ENCODE results near the gene PIGU.

PIGU gene

DNA sequence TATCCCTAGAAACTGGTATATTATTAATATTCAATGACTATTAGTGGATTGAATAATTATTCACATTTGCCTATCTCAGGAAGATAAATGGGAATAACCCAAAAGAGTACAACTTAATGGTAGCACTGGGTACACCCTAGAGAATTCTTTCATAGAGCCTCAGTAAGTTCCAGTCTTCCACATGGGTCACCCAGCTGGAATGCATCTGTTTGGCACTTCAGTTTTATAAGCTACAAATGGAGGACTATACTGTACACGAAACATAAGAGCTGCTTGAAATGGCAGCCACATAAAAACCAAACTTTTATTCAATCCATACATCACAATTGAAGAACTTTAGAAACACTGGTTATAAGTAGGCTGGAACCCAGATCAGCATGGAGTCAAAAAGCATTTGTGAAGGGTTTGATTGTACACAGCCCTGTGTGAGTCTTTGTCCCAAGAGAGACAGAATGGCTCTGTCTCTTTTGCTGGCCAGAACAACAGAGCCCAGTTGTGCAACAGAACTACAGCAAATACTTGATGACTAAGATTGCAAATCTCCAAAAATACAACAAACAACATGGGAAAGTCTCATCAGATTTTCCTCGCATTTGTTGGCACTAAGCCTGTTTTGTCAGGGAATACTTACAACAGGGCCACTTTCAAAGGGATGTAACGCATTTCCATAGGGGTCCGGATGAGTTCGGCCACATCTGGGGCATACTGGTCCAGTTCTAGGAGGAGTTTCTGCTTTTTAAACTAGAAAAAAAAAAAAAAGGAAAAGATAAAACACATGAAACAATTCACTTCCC is 39.5 kb downstream of the PIGU start:
- H3K9me3 ChIP-seq (ENCODE audit: low read length): no peaks in the 10 kb centered on the region
- no peaks in the 10 kb centered on the region for H3K4me1 ChIP-seq (ENCODE audit: insufficient read depth, low read length)
- no peak overlapping the region for H3K4me3 ChIP-seq (ENCODE audit: low read length)
- H2AFZ ChIP-seq (ENCODE audit: low read depth, low read length): no peak overlapping the region
- peaks cover 50% of the 10 kb centered on the region for H3K36me3 ChIP-seq (ENCODE audit: insufficient read depth, low read length)
- no peaks in the 10 kb centered on the region for H3K27me3 ChIP-seq (ENCODE audit: insufficient read depth, low read length)

DNA sequence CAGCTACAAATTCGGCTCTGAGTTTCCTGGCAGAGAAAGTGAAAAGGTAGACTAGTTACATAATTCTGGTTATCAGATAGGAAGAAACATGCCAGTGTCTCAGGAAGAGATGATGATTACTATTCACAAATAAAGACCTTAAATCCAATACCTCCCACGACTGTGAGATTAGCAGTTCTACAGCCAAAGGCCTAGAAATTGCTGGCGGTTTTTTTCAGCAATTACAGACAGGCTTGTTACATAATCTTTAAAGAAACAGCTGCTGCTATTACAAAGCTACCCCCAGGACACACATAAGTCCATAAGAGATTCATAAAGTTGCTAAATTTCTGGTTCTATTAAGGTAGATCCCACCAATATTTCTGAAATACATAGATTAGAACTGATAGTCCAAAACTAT is 40.2 kb downstream of the PIGU start:
- Histone ChIP-seq H3K36me3 (ENCODE audit: insufficient read depth, low read length) (peaks cover 50% of the 10 kb centered on the region), H3K4me1 (ENCODE audit: insufficient read depth, low read length) (no peaks in the 10 kb centered on the region), H2AFZ (ENCODE audit: low read depth, low read length) (no peak overlapping the region), H3K27me3 (ENCODE audit: insufficient read depth, low read length) (no peaks in the 10 kb centered on the region), H3K9me3 (ENCODE audit: low read length) (no peaks in the 10 kb centered on the region), H3K4me3 (ENCODE audit: low read length) (no peak overlapping the region)

DNA sequence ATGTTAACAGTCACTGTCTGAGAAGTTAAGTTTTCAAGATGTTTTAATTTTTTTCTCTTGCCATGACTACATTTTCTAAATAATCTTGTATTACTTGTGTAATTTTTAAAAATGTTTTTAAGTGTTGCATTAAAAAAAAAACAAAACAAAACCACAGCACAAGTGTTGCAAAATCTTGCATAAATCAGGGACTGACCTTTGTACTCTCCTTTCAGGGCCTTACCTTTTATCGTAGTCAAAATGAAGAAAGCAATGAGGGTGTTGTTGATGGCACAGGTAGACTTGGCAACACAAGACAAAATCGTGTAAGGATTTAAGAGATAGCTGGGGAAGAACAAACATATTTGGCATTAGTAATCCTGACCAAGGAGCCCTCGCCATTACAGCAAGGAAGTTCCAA is 42.5 kb downstream of the PIGU start:
- H3K27me3 ChIP-seq (ENCODE audit: insufficient read depth, low read length): no peaks in the 10 kb centered on the region
- H2AFZ ChIP-seq (ENCODE audit: low read depth, low read length): no peak overlapping the region
- H3K4me3 ChIP-seq (ENCODE audit: low read length): no peak overlapping the region
- H3K4me1 ChIP-seq (ENCODE audit: insufficient read depth, low read length): no peaks in the 10 kb centered on the region
- peaks cover 60% of the 10 kb centered on the region for H3K36me3 ChIP-seq (ENCODE audit: insufficient read depth, low read length)
- no peaks in the 10 kb centered on the region for H3K9me3 ChIP-seq (ENCODE audit: low read length)

DNA sequence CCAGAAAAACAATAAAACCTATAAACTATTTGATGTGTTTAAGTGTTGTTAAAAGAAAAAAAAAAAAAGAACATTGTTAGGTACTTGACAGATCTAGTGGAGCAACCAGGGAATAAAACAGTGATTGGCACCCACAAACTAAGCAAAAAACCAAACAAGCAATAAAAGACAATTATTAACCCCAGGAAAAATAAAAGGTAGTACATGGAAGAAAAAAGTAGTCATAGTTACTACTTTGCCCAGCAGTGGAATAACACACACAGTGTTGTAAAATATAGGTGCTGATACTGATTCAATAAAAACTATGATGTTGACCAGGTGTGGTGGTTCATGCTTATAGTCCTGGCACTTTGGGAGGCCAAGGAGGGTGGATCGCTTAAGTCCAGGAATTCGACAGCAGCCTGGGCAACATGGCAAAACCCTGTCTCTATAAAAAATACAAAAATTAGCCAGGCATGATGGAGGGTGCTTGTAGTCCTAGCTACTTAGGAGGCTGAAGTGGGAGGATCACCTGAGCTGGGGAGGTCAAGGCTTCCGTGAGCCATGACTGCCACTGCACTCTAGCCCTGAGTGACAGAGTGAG is 43.9 kb downstream of the PIGU start:
- Histone ChIP-seq H3K27me3 (ENCODE audit: insufficient read depth, low read length) (no peaks in the 10 kb centered on the region), H3K4me1 (ENCODE audit: insufficient read depth, low read length) (no peaks in the 10 kb centered on the region), H2AFZ (ENCODE audit: low read depth, low read length) (no peak overlapping the region), H3K4me3 (ENCODE audit: low read length) (no peak overlapping the region), H3K36me3 (ENCODE audit: insufficient read depth, low read length) (peaks cover 51% of the 10 kb centered on the region), H3K9me3 (ENCODE audit: low read length) (no peaks in the 10 kb centered on the region)

DNA sequence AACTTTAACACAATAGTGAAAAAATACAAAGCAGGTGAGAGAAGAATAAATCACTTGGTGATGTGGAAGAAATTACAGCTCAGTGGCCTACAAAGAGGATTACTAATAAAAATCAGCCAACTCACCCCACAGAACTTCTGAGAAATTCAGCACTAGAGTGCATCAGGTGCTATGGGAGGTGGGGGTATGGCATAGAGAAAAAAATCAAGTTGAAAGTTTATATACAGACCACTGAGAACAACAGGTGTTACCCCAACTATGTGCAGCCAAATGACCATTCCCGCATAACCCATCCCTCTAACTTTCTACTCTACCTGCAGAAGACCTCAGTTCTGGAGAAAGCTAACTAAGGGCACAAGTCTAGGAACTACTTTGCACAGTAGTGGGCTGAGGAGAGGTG is 47.0 kb downstream of the PIGU start:
- Histone ChIP-seq H2AFZ (ENCODE audit: low read depth, low read length) (no peak overlapping the region), H3K36me3 (ENCODE audit: insufficient read depth, low read length) (peaks cover 31% of the 10 kb centered on the region), H3K9me3 (ENCODE audit: low read length) (no peaks in the 10 kb centered on the region), H3K4me1 (ENCODE audit: insufficient read depth, low read length) (peaks cover 3% of the 10 kb centered on the region), H3K4me3 (ENCODE audit: low read length) (no peak overlapping the region), H3K27me3 (ENCODE audit: insufficient read depth, low read length) (no peaks in the 10 kb centered on the region)

DNA sequence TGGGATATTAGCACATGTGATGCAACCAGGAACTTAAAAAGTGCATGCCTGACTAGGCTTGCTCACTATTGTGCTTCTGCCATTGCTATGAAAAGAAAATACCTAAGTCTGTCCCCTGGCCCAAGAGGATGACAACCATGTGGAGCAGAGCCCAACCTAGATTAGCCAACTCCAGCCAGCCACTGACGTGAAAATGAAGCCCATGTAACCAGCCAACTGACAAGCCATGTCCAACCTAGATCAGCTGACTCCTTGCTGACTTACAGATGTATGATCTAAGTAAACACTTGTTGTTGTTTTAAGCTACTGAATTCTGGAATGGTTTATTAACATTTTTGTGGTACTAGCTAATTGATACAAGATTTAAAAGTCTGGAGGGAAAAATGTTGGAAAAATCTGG is 47.5 kb downstream of the PIGU start:
- Histone ChIP-seq H3K36me3 (ENCODE audit: insufficient read depth, low read length) (peaks cover 25% of the 10 kb centered on the region), H3K9me3 (ENCODE audit: low read length) (no peaks in the 10 kb centered on the region), H2AFZ (ENCODE audit: low read depth, low read length) (no peak overlapping the region), H3K4me1 (ENCODE audit: insufficient read depth, low read length) (peaks cover 8% of the 10 kb centered on the region), H3K27me3 (ENCODE audit: insufficient read depth, low read length) (no peaks in the 10 kb centered on the region), H3K4me3 (ENCODE audit: low read length) (no peak overlapping the region)

DNA sequence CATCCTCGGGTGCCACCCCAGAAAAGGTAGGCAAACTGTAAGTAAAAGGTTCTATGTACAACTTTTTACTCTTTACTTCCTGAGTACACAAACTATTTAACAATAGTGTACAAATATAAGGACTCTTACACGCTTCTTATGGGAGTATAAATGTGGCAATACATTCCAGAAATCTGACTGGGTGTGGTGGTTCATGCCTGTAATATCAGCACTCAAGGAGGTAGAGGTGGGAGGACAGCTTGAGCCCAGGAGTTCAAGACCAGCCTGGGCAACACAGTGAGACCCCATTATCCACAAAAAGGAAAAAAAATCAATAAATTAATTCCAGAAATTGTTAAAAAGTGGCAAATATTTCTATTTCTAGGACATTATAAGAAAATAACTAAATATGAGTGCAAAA is 48.9 kb downstream of the PIGU start:
- H3K4me1 ChIP-seq (ENCODE audit: insufficient read depth, low read length): peaks cover 16% of the 10 kb centered on the region
- H3K4me3 ChIP-seq (ENCODE audit: low read length): no peak overlapping the region
- no peaks in the 10 kb centered on the region for H3K27me3 ChIP-seq (ENCODE audit: insufficient read depth, low read length)
- H3K36me3 ChIP-seq (ENCODE audit: insufficient read depth, low read length): peaks cover 18% of the 10 kb centered on the region
- no peaks in the 10 kb centered on the region for H3K9me3 ChIP-seq (ENCODE audit: low read length)
- H2AFZ ChIP-seq (ENCODE audit: low read depth, low read length): no peak overlapping the region

DNA sequence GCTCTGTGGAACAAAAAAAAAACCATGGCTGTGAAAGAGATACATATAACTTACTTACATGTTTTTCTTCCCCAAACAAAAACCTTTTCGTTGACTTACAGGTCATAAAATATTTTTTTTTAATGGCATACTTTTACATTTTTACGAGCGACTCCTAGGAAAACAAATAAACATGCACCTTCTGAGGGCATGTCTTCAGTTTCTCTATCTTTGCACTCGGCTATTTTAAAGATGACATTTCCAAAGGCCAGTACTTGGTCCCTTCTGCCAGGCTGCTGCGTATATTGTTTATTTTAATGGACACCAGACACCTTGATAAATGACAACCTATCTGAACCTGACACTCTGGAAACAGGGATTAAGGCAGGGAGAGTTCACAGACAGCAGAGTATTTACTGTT is 49.4 kb downstream of the PIGU start:
- H3K4me1 ChIP-seq (ENCODE audit: insufficient read depth, low read length): peaks cover 16% of the 10 kb centered on the region
- no peak overlapping the region for H3K4me3 ChIP-seq (ENCODE audit: low read length)
- H3K27me3 ChIP-seq (ENCODE audit: insufficient read depth, low read length): no peaks in the 10 kb centered on the region
- no peak overlapping the region for H2AFZ ChIP-seq (ENCODE audit: low read depth, low read length)
- no peaks in the 10 kb centered on the region for H3K9me3 ChIP-seq (ENCODE audit: low read length)
- H3K36me3 ChIP-seq (ENCODE audit: insufficient read depth, low read length): peaks cover 17% of the 10 kb centered on the region

DNA sequence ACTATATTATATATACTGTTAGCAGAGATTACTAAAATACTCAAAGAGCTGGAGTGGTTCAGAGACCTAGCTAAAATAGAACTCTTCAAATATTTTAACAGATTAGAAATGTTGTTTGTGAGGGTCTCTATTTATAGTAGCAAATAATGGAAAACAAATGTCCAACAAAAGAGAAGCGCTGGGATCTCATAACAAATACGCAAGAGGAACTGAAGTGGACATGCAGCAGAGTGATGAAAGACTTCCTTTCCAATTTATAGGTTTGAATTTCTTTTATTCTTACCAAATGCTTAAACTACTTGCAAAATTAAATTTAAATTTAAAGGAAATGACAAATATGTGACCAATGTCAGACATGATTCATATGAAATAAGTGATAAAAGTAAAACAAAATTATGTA is 49.9 kb downstream of the PIGU start:
- peaks cover 18% of the 10 kb centered on the region for H3K36me3 ChIP-seq (ENCODE audit: insufficient read depth, low read length)
- peaks cover 16% of the 10 kb centered on the region for H3K4me1 ChIP-seq (ENCODE audit: insufficient read depth, low read length)
- no peak overlapping the region for H3K4me3 ChIP-seq (ENCODE audit: low read length)
- H2AFZ ChIP-seq (ENCODE audit: low read depth, low read length): no peak overlapping the region
- no peaks in the 10 kb centered on the region for H3K27me3 ChIP-seq (ENCODE audit: insufficient read depth, low read length)
- H3K9me3 ChIP-seq (ENCODE audit: low read length): no peaks in the 10 kb centered on the region

DNA sequence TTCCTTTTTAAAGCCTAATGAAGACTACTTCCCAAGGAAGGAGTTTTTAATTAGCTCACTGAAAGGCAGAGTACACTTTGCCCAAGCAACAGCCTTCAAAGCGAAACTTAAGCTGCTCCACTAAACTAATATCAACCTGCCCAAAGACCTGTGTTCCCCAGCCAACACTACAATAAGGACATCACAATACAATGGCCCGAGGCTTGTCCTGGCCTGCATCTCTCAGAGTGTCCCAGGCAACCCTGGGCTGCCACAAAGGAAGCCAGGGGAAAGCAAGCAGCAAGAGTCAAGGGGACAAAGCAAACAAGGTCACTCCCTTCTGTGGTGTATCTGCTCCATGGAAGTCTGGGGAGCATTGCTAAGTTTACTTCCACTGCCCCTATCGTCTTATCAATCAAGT is 52.3 kb downstream of the PIGU start:
- H3K27me3 ChIP-seq (ENCODE audit: insufficient read depth, low read length): no peaks in the 10 kb centered on the region
- no peak overlapping the region for H3K4me3 ChIP-seq (ENCODE audit: low read length)
- peaks cover 18% of the 10 kb centered on the region for H3K36me3 ChIP-seq (ENCODE audit: insufficient read depth, low read length)
- no peaks in the 10 kb centered on the region for H3K9me3 ChIP-seq (ENCODE audit: low read length)
- peaks cover 16% of the 10 kb centered on the region for H3K4me1 ChIP-seq (ENCODE audit: insufficient read depth, low read length)
- no peak overlapping the region for H2AFZ ChIP-seq (ENCODE audit: low read depth, low read length)

DNA sequence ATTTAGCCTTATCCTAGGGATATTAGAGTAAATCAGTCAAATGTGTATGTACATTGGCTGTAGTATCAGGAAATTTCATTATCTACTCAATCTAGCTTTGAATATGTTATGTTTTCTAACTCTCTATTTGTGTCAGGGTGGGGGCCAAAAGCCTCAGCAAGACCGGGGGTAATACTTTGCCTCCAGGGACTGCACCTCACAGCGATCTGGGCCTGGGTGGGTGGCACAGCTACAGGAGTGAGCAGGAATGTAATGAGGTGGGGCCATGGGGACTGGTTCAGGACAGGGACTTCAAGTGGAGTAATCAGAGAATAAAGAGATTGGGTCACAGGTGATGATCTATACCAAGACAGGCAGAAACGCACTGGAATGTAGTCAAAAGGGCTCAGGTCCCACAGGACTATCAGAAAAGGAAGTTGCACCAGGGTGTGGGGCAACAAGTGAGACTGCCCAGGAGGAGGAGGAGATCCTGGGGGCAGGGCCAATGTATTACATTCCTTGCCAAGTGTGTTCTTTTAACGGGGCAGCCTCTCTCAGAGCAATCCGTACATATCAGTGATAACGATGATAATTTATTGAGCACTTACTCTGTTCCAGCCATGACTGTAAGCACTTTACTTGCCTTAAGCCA is 54.0 kb downstream of the PIGU start:
- H3K9me3 ChIP-seq (ENCODE audit: low read length): peaks cover 5% of the 10 kb centered on the region
- H3K4me1 ChIP-seq (ENCODE audit: insufficient read depth, low read length): peaks cover 16% of the 10 kb centered on the region
- peaks cover 28% of the 10 kb centered on the region for H3K36me3 ChIP-seq (ENCODE audit: insufficient read depth, low read length)
- no peak overlapping the region for H2AFZ ChIP-seq (ENCODE audit: low read depth, low read length)
- no peak overlapping the region for H3K4me3 ChIP-seq (ENCODE audit: low read length)
- no peaks in the 10 kb centered on the region for H3K27me3 ChIP-seq (ENCODE audit: insufficient read depth, low read length)

DNA sequence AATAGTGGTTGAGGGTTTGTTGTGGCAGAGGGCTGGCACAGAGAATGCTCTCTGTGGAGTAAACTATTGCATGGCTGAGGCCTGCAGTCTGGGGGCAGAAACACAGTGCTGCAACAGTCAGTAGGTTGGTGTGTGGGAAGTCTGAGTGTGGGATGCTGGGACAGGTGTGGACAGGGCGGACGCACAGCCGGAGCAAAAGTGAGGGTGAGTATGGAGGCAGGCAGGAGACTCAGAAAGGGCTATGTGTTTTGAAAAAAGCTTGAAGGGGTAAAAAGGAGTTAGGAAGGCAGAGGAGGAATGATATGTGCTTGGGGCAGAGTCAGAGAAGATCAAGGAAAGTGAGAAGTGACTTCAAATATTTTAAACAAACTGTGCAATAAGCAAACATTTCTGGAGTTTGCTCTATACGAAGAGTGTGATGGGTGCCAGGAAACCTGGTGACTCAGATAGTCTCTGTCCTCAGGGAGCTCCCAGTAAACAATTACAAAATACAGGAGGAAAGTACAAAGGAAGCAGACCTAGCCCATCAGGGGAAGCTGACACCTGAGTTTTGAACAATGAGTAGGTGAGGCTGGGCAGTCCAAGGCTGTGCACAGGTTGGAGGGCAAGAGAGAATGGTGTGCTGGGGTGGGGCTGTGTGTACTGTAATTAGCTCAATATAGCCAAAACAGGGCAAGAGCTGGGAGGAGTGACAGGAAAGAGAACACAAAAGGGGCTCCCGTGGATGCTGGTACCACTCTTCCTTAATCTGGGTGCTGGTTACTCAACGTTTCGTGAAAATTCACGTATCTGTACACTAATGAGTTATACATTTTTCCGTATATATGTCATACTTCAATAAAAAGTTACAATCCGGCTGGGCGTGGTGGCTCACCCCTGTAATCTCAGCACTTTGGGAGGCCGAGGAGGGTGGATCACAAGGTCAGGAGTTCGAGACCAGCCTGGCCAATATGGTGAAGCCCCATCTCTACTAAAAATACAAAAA is 55.2 kb downstream of the PIGU start:
- Histone ChIP-seq H2AFZ (ENCODE audit: low read depth, low read length) (no peak overlapping the region), H3K4me3 (ENCODE audit: low read length) (no peak overlapping the region), H3K9me3 (ENCODE audit: low read length) (peaks cover 10% of the 10 kb centered on the region), H3K4me1 (ENCODE audit: insufficient read depth, low read length) (peaks cover 16% of the 10 kb centered on the region), H3K36me3 (ENCODE audit: insufficient read depth, low read length) (peaks cover 34% of the 10 kb centered on the region), H3K27me3 (ENCODE audit: insufficient read depth, low read length) (no peaks in the 10 kb centered on the region)

DNA sequence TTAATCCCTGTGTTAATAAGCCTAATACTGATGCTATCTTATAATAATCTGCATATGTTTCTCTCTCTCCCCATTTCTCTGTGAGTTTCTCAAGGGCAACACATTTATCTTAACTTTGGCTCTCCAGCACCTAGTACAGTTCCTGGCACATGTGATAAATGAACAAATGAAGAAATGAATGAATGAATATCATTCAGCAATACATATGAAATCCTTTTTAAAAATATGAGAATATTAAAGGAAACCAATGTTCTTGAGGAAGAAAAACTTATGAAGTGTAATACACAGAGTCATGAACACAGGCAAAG is 55.9 kb downstream of the PIGU start:
- peaks cover 16% of the 10 kb centered on the region for H3K4me1 ChIP-seq (ENCODE audit: insufficient read depth, low read length)
- H3K36me3 ChIP-seq (ENCODE audit: insufficient read depth, low read length): peaks cover 39% of the 10 kb centered on the region
- peaks cover 10% of the 10 kb centered on the region for H3K9me3 ChIP-seq (ENCODE audit: low read length)
- no peak overlapping the region for H2AFZ ChIP-seq (ENCODE audit: low read depth, low read length)
- no peaks in the 10 kb centered on the region for H3K27me3 ChIP-seq (ENCODE audit: insufficient read depth, low read length)
- H3K4me3 ChIP-seq (ENCODE audit: low read length): no peak overlapping the region
